Activated T-cell treated with anti-CD3 and anti-CD28 coated beads, Interleukin-2, amount 50 U/mL, for 72 hours (primary cell): ENCODE measurements around the gene PRPF40B. TPM values are rescaled to one million over a fixed set of nuclear protein-coding genes. Genes with fewer than 3 reads are reported as not detected.
A peak's percentile ranks its signal among the peaks of the same experiment; 100 is the strongest.

ENCODE experiments used
- ATAC-seq, 2 donors: fragments of 150-1000 bp; cut with Tn5 transposase; replicated peaks in 1 of 2; 2 replicates each; pipeline ENCODE4 v1.10.0; 2021; ENCODE audit warnings: moderate library complexity in 2 of 2, mild to moderate bottlenecking in 1 of 2
- DNase-seq, 2 donors: peaks; one replicate each; pipeline ENCODE4 v3.0.0; 2021 to 2022; ENCODE audit warnings: mixed read lengths in 1 of 2
- H3K27ac Mint-ChIP-seq: one replicate; pipeline ENCODE4 v1.8.0; 2022; ENCODE audit warnings: mild to moderate bottlenecking, moderate library complexity, mixed read lengths
- H3K27me3 Mint-ChIP-seq: one replicate; pipeline ENCODE4 v1.8.0; 2022; ENCODE audit warnings: low read depth, mixed read lengths
- H3K36me3 Mint-ChIP-seq, 2 donors: one replicate each; pipeline ENCODE4 v1.8.0; 2022; ENCODE audit warnings: mixed read lengths in 2 of 2, mild to moderate bottlenecking in 1 of 2; ENCODE audit not compliant: insufficient read depth in 2 of 2
- H3K4me1 Mint-ChIP-seq: one replicate; pipeline ENCODE4 v1.8.0; 2022; ENCODE audit warnings: low read depth, mixed read lengths
- H3K4me3 Mint-ChIP-seq, 2 donors: one replicate each; pipeline ENCODE4 v1.8.0; 2022; ENCODE audit warnings: mild to moderate bottlenecking in 2 of 2, mixed read lengths in 2 of 2, moderate library complexity in 2 of 2
- H3K9me3 Mint-ChIP-seq, 2 donors: one replicate each; pipeline ENCODE4 v1.8.0; 2022; ENCODE audit warnings: mixed read lengths in 2 of 2
- total RNA-seq, 2 donors: library from RNA; stranded (reverse); gene quantifications; one replicate each; pipeline ENCODE4 v1.2.3, GENCODE V29; 2022

The PRPF40B gene
- total RNA-seq, 2 donors from 2014 or later = 8.5 to 14.0 TPM

DNA sequence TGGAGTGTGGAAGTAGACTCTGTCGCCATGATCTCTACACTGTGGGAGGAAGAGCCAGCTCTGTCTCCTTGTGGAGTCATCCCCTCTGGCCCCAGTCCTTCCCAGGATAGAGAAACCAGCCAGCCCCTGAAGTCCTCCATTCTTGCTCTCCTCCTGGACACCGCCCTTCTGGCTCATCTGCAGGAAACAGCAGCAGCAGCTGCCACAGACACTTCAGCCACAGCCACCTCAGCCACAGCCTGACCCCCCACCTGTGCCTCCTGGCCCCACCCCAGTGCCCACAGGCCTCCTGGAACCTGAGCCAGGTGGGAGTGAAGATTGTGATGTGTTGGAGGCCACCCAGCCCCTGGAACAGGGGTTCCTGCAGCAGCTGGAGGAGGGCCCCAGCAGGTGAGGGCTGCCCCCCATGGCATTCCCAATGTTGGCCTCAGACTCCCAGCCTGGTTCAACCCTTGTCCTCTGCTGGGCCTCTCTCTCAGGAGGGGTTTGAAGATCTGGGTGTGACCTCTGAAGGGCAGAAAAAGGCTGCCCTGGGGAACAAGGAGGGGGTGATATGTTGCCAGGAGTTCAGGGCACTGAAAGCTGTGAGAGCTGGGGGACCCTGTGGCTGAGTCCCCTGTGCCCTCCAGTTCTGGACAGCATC lies 10.5 kb downstream of the PRPF40B start:
- peaks cover 0 to 1% of the 10 kb centered on the region in 2 donors for H3K36me3 Mint-ChIP-seq

DNA sequence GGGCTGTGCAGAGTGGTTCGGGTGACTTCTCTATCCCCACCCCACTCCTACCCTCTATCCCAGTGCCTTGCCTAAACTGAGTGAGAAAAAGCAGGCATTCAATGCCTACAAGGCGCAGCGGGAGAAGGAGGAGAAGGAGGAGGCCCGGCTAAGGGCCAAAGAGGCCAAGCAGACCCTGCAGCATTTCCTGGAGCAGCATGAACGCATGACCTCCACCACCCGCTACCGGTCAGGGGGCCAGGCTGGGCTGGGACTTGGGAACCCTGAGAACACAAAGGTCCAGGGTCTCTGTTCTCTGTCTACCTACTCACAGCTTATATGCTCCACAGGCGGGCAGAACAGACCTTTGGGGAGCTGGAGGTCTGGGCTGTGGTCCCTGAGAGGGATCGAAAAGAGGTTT lies 11.7 kb downstream of the PRPF40B start:
- DNase-seq (no peak), ATAC-seq (no peak)
- H3K9me3 Mint-ChIP-seq = no peaks in the 10 kb centered on the region
- no peaks in the 10 kb centered on the region for H3K27me3 Mint-ChIP-seq
- no peak overlapping the region for H3K4me3 Mint-ChIP-seq
- peaks cover 0 to 1% of the 10 kb centered on the region in 2 donors for H3K36me3 Mint-ChIP-seq
- H3K4me1 Mint-ChIP-seq = peaks cover 16% of the 10 kb centered on the region
- no peak overlapping the region for H3K27ac Mint-ChIP-seq

More for the DNA sequence above, 10.5 kb downstream of the PRPF40B start:
- DNase-seq (no peak), ATAC-seq (no peak)
- Mint-ChIP-seq H3K27ac (no peak overlapping the region), H3K4me1 (peaks cover 10% of the 10 kb centered on the region), H3K27me3 (no peaks in the 10 kb centered on the region), H3K4me3 (no peak overlapping the region), H3K9me3 (no peaks in the 10 kb centered on the region)

DNA sequence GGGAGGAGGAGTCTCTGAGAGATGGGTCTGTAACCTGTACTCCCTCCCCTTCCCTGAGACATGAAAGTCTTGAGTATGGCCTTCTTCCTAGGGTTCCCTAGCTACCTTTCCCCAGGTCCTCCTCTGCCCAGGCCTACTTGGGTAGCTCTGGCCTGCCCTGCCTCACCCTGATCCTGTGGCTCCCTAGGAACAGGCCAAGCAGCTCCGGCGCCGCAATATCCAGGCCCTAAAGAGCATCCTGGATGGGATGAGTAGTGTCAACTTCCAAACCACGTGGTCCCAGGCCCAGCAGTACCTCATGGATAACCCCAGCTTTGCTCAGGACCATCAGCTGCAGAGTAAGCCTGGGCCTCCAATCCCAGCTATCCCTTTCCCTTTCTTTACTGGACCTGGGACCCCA lies 12.3 kb downstream of the PRPF40B start:
- Mint-ChIP-seq H3K4me3 (no peak overlapping the region), H3K36me3 (peaks cover 0 to 1% of the 10 kb centered on the region in 2 donors), H3K27ac (no peak overlapping the region), H3K27me3 (no peaks in the 10 kb centered on the region), H3K9me3 (no peaks in the 10 kb centered on the region), H3K4me1 (peaks cover 16% of the 10 kb centered on the region)
- DNase-seq (no peak), ATAC-seq (no peak)

DNA sequence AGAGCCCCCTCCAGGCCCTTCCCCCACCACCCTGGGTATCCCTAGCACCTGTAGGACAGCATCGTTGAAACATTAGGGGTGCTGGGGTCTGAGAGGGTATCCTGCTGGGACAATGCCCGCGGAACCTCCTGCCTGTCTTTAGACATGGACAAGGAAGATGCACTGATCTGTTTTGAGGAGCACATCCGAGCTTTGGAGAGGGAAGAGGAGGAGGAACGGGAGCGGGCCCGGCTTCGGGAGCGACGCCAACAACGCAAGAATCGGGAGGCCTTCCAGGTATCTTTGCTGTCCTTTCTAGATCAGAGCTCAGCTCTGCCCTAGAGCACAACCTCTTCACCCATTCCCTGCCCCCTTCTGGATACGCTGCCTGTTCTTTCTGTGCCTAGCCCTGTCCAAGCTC lies 13.2 kb downstream of the PRPF40B start:
- Mint-ChIP-seq H3K36me3 (peaks cover 0 to 1% of the 10 kb centered on the region in 2 donors), H3K27ac (no peak overlapping the region), H3K9me3 (no peaks in the 10 kb centered on the region), H3K4me1 (peaks cover 16% of the 10 kb centered on the region), H3K4me3 (no peak overlapping the region), H3K27me3 (no peaks in the 10 kb centered on the region)
- no peak for ATAC-seq
- DNase-seq = no peak

DNA sequence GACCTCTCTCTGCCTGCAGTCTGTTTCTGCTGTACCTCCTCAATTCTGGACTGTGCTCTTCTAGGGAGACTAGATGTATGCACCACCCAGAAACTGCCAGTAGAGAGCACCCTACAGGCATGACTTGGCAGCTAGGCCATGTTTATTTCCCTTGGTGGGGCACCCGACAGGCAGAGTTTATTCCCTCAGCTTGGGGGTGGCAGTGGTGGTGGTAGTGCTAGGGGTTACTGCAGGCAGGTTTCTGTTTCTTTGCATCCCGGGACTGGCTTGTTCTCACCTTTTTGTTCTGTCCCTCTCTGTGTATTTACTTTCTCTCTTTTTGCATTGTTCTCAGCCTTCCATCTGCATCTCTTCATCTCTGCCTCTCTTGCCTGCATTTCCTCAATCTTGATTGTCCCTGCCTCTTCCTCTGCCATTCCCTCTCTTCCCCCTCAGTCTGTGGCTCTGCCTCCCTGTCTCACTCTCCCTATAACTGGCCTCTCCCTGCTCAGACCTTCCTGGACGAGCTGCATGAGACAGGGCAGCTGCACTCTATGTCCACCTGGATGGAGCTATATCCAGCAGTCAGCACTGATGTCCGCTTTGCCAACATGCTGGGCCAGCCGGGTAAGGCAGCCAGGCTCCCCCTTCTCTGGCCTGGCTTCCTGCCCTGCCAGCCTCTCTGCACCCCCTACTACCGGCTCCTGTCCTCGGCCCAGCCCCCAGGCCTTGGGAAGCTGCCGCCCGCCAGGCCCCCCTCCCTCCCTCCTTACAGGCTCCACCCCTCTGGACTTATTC lies 13.8 kb downstream of the PRPF40B start:
- no peaks in the 10 kb centered on the region for H3K27me3 Mint-ChIP-seq
- no peak overlapping the region for H3K4me3 Mint-ChIP-seq
- H3K4me1 Mint-ChIP-seq = peaks cover 16% of the 10 kb centered on the region
- DNase-seq (peak; percentile 63 to 68), ATAC-seq (peak; percentile 90)
- peaks cover 0 to 1% of the 10 kb centered on the region in 2 donors for H3K36me3 Mint-ChIP-seq
- H3K9me3 Mint-ChIP-seq = no peaks in the 10 kb centered on the region
- H3K27ac Mint-ChIP-seq = peak overlapping the region; percentile 6

DNA sequence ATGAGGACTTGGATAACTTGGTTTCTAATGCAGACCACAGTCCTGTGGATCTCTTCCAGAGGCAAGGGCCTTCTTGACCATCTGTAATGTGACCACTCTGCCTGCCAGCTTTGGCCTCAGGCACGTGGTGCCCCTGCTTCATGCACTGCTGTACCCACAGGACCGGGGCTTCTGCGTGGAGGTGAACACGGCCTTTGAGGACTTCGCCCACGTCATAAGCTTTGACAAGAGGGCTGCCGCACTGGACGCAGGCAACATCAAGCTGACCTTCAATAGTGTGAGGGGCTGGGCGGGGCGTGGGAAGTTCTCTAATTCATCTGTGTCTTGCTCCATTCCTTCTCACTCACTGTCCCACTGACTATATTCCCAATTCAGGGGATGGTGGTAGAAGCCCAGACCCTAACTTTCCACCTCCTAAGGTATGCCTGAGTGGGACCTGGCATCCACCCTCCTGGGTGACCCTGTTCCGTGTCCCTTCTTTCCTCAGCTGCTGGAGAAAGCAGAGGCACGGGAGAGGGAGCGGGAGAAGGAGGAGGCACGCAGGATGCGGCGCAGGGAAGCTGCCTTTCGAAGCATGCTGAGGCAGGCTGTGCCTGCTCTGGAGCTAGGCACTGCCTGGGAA lies 18.5 kb downstream of the PRPF40B start:
- DNase-seq (no peak), ATAC-seq (no peak)
- Mint-ChIP-seq H3K9me3 (no peaks in the 10 kb centered on the region), H3K4me1 (peaks cover 30% of the 10 kb centered on the region), H3K36me3 (peaks cover 0 to 12% of the 10 kb centered on the region in 2 donors), H3K27ac (no peak overlapping the region), H3K27me3 (no peaks in the 10 kb centered on the region), H3K4me3 (no peak overlapping the region)

DNA sequence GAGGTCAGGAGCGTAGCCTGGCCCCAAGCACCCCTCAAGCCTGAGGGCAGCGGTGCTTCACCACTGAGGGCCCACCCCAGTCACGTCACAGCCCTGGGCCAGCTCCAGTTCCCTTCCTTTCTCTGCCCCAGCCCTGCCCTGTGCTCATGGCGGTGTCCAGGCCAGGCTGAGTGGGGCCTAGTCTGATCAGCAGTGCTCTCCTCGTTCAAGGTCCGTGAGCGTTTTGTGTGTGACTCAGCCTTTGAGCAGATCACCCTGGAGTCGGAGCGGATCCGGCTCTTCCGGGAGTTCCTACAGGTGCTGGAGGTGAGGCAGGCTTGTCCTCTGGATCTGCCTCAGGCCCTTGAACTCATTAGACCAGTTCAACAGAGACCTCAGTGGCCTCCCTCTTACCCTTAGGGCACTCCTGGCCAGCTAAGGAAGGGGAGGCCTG lies 19.0 kb downstream of the PRPF40B start:
- Mint-ChIP-seq H3K4me3 (no peak overlapping the region), H3K9me3 (no peaks in the 10 kb centered on the region), H3K4me1 (peaks cover 25% of the 10 kb centered on the region), H3K27me3 (no peaks in the 10 kb centered on the region), H3K36me3 (peaks cover 0 to 12% of the 10 kb centered on the region in 2 donors), H3K27ac (peak overlapping the region; percentile 26)
- no peak for DNase-seq
- ATAC-seq = no peak

DNA sequence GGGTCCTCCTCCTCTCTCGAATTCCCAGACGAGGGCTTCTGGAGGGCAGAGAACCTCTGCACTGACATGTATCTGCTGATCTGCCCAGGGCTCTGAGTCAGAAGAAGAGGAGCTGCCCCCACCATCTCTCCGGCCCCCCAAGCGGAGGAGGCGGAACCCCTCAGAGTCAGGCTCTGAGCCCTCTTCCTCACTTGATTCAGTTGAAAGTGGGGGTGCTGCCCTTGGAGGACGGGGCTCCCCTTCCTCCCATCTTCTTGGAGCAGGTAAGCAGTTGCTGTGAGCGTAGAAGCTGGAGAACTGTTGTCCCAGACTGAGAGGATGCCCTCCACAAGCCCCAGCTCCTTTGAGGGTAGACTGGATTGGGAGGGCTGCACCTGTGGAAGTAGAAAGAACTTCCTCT lies 19.8 kb downstream of the PRPF40B start:
- DNase-seq (no peak), ATAC-seq (no peak)
- Mint-ChIP-seq H3K27me3 (no peaks in the 10 kb centered on the region), H3K4me3 (no peak overlapping the region), H3K36me3 (peaks cover 0 to 11% of the 10 kb centered on the region in 2 donors), H3K9me3 (no peaks in the 10 kb centered on the region), H3K27ac (no peak overlapping the region), H3K4me1 (peaks cover 28% of the 10 kb centered on the region)

DNA sequence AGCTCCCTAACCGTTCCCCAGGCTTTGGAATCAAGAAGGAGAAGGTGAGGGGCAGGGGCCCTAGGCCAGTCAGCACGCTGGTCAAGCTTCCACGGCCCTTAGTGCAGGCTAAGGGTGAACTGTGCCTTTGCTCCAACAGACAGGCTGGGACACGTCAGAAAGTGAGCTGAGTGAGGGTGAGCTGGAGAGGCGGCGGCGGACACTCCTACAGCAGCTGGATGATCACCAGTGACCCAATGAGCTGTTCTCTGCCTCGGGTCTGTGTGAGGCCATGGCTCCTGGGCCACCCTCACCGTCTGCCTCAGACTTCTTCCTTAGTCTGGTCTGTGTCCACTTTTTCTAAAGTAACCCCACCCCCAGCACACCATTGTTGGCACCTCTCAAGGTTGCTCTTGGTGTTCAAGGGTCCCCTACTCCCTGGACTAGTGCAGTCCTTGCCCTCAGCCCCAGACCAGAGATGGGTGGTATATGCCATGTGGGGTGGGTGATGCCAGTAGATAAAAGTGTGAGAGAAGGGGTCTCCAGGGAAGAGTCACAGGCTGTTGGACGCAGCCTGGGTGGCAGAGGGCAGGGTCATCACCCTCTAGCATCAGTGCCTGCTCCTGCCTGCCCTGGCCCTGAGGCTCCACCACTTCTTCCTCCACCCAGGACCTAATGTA lies 20.7 kb downstream of the PRPF40B start:
- Mint-ChIP-seq H3K4me3 (no peak overlapping the region), H3K9me3 (no peaks in the 10 kb centered on the region), H3K27me3 (no peaks in the 10 kb centered on the region), H3K36me3 (peaks cover 0 to 11% of the 10 kb centered on the region in 2 donors), H3K27ac (peak overlapping the region; percentile 48), H3K4me1 (peaks cover 30% of the 10 kb centered on the region)
- ATAC-seq (peak; percentile 23 to 33), DNase-seq (no peak)

DNA sequence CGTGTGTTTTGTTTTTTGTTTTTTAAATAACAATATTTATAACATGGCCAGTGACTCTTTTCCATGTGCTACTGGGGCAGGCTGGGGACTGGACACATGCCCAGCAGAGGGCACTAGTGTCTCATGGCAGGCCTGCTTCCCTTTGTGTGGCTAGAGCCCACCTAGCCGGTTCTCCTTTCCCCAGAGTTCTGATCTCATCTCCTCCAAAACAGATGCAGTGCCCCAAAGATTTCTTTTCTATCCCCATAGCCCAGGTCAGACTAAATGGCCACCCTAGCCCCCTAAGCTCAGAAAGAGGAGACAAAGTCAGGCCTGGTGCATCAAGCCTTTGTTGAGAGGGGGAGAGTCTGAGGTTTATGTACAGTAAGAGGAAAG lies 21.2 kb downstream of the PRPF40B start:
- DNase-seq = peak; percentile 81 to 84

DNA sequence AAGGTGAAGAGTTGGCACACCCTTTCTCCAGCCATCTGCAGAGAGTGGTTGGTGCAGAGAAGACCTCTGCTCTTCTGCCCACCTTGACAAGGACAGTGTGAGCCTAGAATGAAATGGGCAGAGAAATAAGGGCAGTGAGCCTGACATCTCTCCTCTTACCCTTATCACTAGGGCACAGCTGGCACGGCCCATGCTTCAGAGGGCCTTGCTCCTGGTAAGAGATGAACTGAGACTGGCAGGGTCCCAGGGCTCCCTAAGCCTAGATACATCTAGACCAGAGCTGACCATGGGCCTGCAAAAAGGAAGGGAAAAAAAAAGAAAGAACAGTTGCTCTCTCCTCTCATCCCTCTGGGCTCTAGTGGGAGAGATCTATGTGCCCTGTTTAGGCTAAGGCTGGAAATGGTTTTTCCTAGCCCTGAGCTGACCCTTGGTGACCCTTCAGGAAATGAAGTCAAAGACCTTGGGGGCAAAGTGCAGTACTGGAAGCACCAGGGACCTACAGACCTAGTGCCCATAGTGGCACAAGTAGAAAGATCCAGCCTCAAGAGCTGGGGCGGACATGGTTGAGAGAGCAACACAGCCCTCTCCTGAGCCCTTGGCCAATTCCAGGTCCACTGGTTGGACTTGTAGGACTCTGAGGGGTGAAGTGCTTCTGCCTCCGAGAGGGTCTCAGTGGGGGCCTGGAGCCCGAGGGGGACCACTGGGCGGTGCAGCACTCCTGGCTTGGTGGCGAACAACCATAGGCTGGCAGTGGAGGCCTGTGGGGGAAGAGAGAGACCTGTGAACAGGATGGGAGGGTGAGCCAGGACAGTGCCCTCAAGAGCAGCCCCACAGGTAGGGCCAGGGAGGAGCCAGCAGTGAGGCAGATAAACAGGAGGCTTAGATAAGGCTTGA lies 22.0 kb downstream of the PRPF40B start:
- ATAC-seq (no peak), DNase-seq (no peak)
- no peaks in the 10 kb centered on the region for H3K27me3 Mint-ChIP-seq
- H3K4me1 Mint-ChIP-seq = peaks cover 27% of the 10 kb centered on the region
- no peaks in the 10 kb centered on the region for H3K9me3 Mint-ChIP-seq
- peak overlapping the region; percentile 48 for H3K27ac Mint-ChIP-seq
- H3K36me3 Mint-ChIP-seq = peaks cover 0 to 14% of the 10 kb centered on the region in 2 donors
- H3K4me3 Mint-ChIP-seq = no peak overlapping the region

More for the DNA sequence above, 21.2 kb downstream of the PRPF40B start:
- peak; percentile 94 for ATAC-seq
- H3K27ac Mint-ChIP-seq = peak overlapping the region; percentile 48
- no peaks in the 10 kb centered on the region for H3K27me3 Mint-ChIP-seq
- no peaks in the 10 kb centered on the region for H3K9me3 Mint-ChIP-seq
- H3K4me3 Mint-ChIP-seq = no peak overlapping the region
- H3K4me1 Mint-ChIP-seq = peaks cover 27% of the 10 kb centered on the region
- peaks cover 0 to 11% of the 10 kb centered on the region in 2 donors for H3K36me3 Mint-ChIP-seq

DNA sequence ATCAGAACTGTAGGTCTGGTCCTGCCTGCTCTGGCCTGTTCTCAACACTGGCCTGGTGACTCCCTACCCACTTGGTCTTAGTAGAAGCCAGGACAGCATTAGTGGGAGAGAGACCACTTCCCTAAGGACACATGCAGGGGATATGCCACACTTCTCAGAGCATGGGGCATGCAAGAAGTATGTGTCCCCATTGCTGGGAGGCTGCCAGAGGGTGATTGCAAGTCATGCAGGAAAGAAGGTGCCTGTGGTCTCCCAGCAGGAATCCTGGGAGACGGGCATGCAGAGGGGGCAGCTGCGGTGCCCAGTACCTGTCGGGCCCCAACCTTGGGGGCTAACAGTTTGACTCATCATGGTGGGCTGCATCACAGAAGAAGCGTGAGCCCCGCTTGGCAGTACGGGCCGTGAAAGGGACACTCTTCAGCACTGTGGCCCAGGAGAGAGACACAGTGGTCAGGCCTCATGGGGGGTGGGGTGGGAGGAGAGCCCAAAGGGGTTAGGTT lies 23.0 kb downstream of the PRPF40B start:
- Mint-ChIP-seq H3K4me3 (no peak overlapping the region), H3K27ac (no peak overlapping the region)
- DNase-seq = no peak

More for the DNA sequence above, 23.0 kb downstream of the PRPF40B start:
- H3K27me3 Mint-ChIP-seq = no peaks in the 10 kb centered on the region
- H3K9me3 Mint-ChIP-seq = no peaks in the 10 kb centered on the region
- H3K36me3 Mint-ChIP-seq = peaks cover 0 to 14% of the 10 kb centered on the region in 2 donors
- ATAC-seq = no peak
- peaks cover 27% of the 10 kb centered on the region for H3K4me1 Mint-ChIP-seq
